Fibroblast of pulmonary artery (primary cell): ENCODE measurements around the gene ANKRD44.

Source experiments
- DNase-seq: peaks from one replicate; pipeline ENCODE4 v3.0.0-alpha.2; 2010; ENCODE audit warnings: low read depth
- H3K4me3 ChIP-seq: replicated peaks from 2 replicates; pipeline ENCODE4 v1.5.1; 2011; ENCODE audit warnings: low read depth, mild to moderate bottlenecking, control low read depth, low read length, moderate library complexity
- TF ChIP-seq, protein P1 (sequence below): IDR thresholded peaks from 2 replicates; pipeline ENCODE4 v1.5.1; 2011; ENCODE audit warnings: mild to moderate bottlenecking, control low read depth, low read length, inconsistent platforms; ENCODE audit errors: missing control alignments

Gene ANKRD44

GRCh38 chr2:197052356-197052755 is 258.2 kb downstream of the ANKRD44 start:
- no peak for DNase-seq
- TF ChIP-seq, protein P1, sequence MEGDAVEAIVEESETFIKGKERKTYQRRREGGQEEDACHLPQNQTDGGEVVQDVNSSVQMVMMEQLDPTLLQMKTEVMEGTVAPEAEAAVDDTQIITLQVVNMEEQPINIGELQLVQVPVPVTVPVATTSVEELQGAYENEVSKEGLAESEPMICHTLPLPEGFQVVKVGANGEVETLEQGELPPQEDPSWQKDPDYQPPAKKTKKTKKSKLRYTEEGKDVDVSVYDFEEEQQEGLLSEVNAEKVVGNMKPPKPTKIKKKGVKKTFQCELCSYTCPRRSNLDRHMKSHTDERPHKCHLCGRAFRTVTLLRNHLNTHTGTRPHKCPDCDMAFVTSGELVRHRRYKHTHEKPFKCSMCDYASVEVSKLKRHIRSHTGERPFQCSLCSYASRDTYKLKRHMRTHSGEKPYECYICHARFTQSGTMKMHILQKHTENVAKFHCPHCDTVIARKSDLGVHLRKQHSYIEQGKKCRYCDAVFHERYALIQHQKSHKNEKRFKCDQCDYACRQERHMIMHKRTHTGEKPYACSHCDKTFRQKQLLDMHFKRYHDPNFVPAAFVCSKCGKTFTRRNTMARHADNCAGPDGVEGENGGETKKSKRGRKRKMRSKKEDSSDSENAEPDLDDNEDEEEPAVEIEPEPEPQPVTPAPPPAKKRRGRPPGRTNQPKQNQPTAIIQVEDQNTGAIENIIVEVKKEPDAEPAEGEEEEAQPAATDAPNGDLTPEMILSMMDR = no peak
- no peak overlapping the region for H3K4me3 ChIP-seq

DNA sequence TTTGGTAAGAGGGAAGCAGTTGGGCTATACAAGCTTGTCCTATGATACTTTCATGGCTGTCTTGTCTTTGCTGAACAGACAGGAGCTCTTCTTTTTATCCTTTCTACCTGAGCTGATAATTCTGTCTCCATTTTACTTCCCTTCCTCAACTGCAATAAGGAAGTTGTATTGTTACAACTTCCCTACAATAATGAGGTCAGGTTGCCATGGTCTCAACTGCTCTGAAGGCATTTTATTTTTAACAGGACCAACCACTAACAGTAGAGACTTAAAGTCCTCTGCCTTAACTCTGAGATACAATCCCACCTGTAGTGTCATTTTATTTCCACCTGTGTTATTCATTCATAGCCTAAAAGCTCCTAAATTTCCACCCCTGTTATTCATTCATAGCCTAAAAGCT is 265.5 kb downstream of the ANKRD44 start:
- no peak overlapping the region for H3K4me3 ChIP-seq
- TF ChIP-seq, protein P1 = no peak
- DNase-seq = no peak

GRCh38 chr2:197042739-197043196 is 267.8 kb downstream of the ANKRD44 start:
- H3K4me3 ChIP-seq = no peak overlapping the region
- no peak for DNase-seq
- TF ChIP-seq, protein P1 = no peak

DNA sequence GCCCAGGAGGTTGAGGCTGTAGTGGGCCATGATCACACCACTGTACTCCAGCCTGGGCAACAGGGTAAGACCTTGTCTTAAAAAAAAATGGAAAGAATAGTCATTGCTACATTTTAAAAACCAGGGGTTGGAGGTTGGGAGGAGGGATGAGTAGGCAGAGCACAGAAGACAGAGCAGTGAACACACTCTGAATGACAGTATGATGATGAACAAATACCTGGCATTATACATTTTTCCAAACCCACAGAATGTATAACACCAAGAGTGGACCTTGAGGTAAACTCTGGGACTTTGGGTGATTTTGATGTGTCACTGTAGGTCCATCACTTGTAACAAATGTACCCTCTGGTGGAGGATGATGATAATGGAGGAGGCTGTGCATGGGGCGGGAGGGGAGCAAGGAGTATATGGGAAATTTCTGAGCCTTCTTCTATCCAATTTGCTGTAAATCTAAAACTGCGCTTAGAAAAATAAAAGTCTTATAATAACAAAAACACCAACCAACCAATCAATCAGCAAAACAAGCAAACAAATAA is 272.6 kb downstream of the ANKRD44 start:
- no peak overlapping the region for H3K4me3 ChIP-seq
- DNase-seq = peak; percentile 7
- TF ChIP-seq, protein P1 = no peak

DNA sequence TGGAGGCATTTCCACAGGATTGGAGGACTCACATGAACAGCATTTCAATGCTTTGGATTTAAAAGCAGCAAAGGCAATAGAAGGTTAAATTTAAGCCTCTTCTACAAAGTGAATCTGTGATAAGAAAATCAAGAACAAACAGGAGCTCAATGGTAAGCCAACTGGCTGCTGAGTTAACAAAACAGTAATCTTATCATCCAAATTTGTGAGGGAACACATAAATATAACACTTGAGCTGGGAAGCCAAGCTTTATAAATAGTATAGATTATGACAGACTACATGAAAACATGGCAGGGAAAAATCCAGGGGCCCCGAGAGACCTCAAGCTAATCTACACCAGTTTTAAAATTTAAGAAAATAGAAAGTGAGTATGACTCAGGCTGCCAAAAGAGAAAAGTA is 275.6 kb downstream of the ANKRD44 start:
- no peak for DNase-seq
- no peak overlapping the region for H3K4me3 ChIP-seq
- TF ChIP-seq, protein P1 = no peak

GRCh38 chr2:197034292-197034691 is 276.3 kb downstream of the ANKRD44 start:
- H3K4me3 ChIP-seq = no peak overlapping the region
- TF ChIP-seq, protein P1 = no peak
- no peak for DNase-seq

DNA sequence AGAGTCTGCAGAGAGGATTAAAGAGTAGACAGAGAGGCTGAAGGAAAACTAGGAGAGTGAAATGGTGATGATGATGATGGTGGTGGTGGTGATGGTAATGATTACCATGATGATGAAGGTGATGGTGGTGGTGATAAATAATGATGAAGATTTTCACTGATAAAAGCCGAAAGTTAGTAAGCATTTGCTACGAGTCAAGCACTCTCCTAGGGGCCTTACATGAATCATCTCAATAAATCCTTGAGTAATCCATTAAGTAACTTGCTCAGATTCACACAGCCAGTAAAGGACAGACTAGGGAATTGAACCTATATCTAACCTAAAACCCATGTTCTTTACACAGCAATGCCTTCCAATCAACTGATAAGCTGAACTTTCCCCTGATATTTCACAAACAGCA is 277.4 kb downstream of the ANKRD44 start:
- H3K4me3 ChIP-seq = no peak overlapping the region
- TF ChIP-seq, protein P1 = no peak
- no peak for DNase-seq
